ENCODE measurements around the gene ATAD3A.
A peak's percentile ranks its signal among the peaks of the same experiment; 100 is the strongest.

- TF ChIP-seq POLR2AphosphoS5 (IDR thresholded peaks at IDR 0.05; ENCODE audit: control insufficient read depth, insufficient read depth, low read depth, low read length) (peak; percentile 91), MED1 (CRISPR knock-in tag; IDR thresholded peaks at IDR 0.05; ENCODE audit: borderline replicate concordance) (peak; percentile 70; the same call in 1 of the 2 replicates), PYGO2 (tag; IDR thresholded peaks at IDR 0.05) (no peak), POLR3A (IDR thresholded peaks at IDR 0.05; ENCODE audit: borderline replicate concordance, extremely low read depth, insufficient read depth, insufficient read length) (no peak), JUND (IDR thresholded peaks at IDR 0.05; ENCODE audit: borderline replicate concordance, low read depth, low read length) (peak; percentile 62), JUND (tag; IDR thresholded peaks at IDR 0.05; ENCODE audit: borderline replicate concordance, low read depth, low read length) (peak; percentile 41; the same call in 1 of the 3 replicates), RAD21 (CRISPR knock-in tag; conservative IDR thresholded peaks at IDR 0.05 in 1 of 2, IDR thresholded peaks at IDR 0.05 in 1 of 2) (no peak), HNRNPUL1 (IDR thresholded peaks at IDR 0.05; ENCODE audit: low read length) (no peak), IRF9 (tag; IDR thresholded peaks at IDR 0.05) (no peak), TEAD1 (CRISPR knock-in tag; IDR thresholded peaks at IDR 0.05) (peak in 1 of 2 experiments; percentile 72; a peak in 2 of 4 replicates), RBM14 (IDR thresholded peaks at IDR 0.05; ENCODE audit: borderline replicate concordance, insufficient read depth, low read depth, low read length) (no peak; the same call in 1 of the 2 replicates), ZBTB40 (IDR thresholded peaks at IDR 0.05) (peak; percentile 37), ZBTB40 (CRISPR knock-in tag; IDR thresholded peaks at IDR 0.05) (no peak), SMC3 (conservative IDR thresholded peaks at IDR 0.05; ENCODE audit: insufficient read depth, low read depth, low read length) (no peak)
- TF ChIP-seq, protein P1, sequence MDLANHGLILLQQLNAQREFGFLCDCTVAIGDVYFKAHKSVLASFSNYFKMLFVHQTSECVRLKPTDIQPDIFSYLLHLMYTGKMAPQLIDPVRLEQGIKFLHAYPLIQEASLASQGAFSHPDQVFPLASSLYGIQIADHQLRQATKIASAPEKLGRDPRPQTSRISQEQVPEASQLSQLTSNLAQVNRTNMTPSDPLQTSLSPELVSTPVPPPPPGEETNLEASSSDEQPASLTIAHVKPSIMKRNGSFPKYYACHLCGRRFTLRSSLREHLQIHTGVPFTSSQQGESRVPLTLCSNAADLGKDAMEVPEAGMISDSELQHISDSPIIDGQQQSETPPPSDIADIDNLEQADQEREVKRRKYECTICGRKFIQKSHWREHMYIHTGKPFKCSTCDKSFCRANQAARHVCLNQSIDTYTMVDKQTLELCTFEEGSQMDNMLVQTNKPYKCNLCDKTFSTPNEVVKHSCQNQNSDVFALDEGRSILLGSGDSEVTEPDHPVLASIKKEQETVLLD (IDR thresholded peaks at IDR 0.05): peak; percentile 92
Observed at GRCh38 chr1:1574721-1575537, 63.0 kb downstream of the ATAD3A start, which contains the start of gene SSU72.

All from K562 (cell line).